ENCODE results near the gene GPRIN1. TPM values are rescaled to one million over a fixed set of nuclear protein-coding genes. Genes with fewer than 3 reads are reported as not detected.

Gene GPRIN1
- polyA plus RNA-seq, 1 of the 3 experiments (the other 2 are of a cell fraction), result 6.6 TPM

- TF ChIP-seq MAX (IDR thresholded peaks at IDR 0.05; ENCODE audit: low read depth) (no peak), TCF12 (IDR thresholded peaks at IDR 0.05) (no peak)
These were observed at the start of gene GPRIN1 (continued) for GRCh38 chr5:176609724-176610434.

- no peak overlapping the region for H2AFZ ChIP-seq (ENCODE audit: low read depth)
- H3K27ac ChIP-seq (ENCODE audit: low read depth in 2 of 2, low read length in 1 of 2), result no peak overlapping the region
- H4K20me1 ChIP-seq (ENCODE audit: insufficient read depth), result peaks cover 8% of the 10 kb centered on the region; the same call in 1 of the 2 replicates
- DNase-seq, result no peak
- peaks cover 0 to 22% of the 10 kb centered on the region in 2 experiments; a peak in 1 of 4 replicates for H3K4me1 ChIP-seq (ENCODE audit: control insufficient read depth in 1 of 2, insufficient read depth in 2 of 2, low read depth in 1 of 2, low read length in 1 of 2)
- no peaks in the 10 kb centered on the region for H3K79me2 ChIP-seq (ENCODE audit: insufficient read depth)
- no peak overlapping the region for H3K4me2 ChIP-seq
- no peak overlapping the region for H3K9ac ChIP-seq
- H3K9me3 ChIP-seq, result no peaks in the 10 kb centered on the region
- CTCF ChIA-PET, result interaction anchor here (0.8 to 6.7 kb wide), 16 partner anchors 11 to 452 kb away, joined by 3 to 167 read pairs (median 18); partner anchors contain the start of genes TSPAN17 and UNC5A
- no peak for TF ChIP-seq JUND (IDR thresholded peaks at IDR 0.05)
- TF ChIP-seq RFX5 (IDR thresholded peaks at IDR 0.05; ENCODE audit: low read length), result no peak
- no peak for TF ChIP-seq FOXM1 (IDR thresholded peaks at IDR 0.05; ENCODE audit: low read depth)
- no peak for TF ChIP-seq RAD21 (IDR thresholded peaks at IDR 0.05; ENCODE audit: low read length)
- no peak for TF ChIP-seq TAF1 (IDR thresholded peaks at IDR 0.05; ENCODE audit: borderline replicate concordance, low read depth, low read length)
- TF ChIP-seq NFIC (IDR thresholded peaks at IDR 0.05; ENCODE audit: borderline replicate concordance), result no peak
- no peak for TF ChIP-seq RCOR1 (IDR thresholded peaks at IDR 0.05; ENCODE audit: low read length)
- no peak for TF ChIP-seq SIN3A (IDR thresholded peaks at IDR 0.05; ENCODE audit: borderline replicate concordance, low read depth, low read length)
- TF ChIP-seq, protein P1, sequence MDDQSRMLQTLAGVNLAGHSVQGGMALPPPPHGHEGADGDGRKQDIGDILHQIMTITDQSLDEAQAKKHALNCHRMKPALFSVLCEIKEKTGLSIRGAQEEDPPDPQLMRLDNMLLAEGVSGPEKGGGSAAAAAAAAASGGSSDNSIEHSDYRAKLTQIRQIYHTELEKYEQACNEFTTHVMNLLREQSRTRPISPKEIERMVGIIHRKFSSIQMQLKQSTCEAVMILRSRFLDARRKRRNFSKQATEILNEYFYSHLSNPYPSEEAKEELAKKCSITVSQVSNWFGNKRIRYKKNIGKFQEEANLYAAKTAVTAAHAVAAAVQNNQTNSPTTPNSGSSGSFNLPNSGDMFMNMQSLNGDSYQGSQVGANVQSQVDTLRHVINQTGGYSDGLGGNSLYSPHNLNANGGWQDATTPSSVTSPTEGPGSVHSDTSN (IDR thresholded peaks at IDR 0.05), result no peak
- TF ChIP-seq GABPA (IDR thresholded peaks at IDR 0.05; ENCODE audit: low read depth), result no peak
- H3K9me2 ChIP-seq, result no peaks in the 10 kb centered on the region
- H3K4me3 ChIP-seq (ENCODE audit: low read depth in 2 of 2, low read length in 1 of 2), result no peak overlapping the region
- WGBS (ENCODE audit: low lambda C conversion rate), result 85% methylated on average over 7 of the region's 7 CpGs
- H3K36me3 ChIP-seq (replicated peaks in 1 of 2; ENCODE audit: control insufficient read depth in 1 of 2, insufficient read depth in 2 of 2, low read length in 1 of 2), result peaks cover 4 to 14% of the 10 kb centered on the region in 2 experiments
- POLR2A ChIA-PET, result no interaction called here
- H3F3A ChIP-seq (replicated peaks; ENCODE audit: insufficient read depth), result no peaks in the 10 kb centered on the region
- H3K27me3 ChIP-seq (ENCODE audit: insufficient read depth), result no peaks in the 10 kb centered on the region
These were observed 49.5 kb upstream of the GPRIN1 start for GRCh38 chr5:176659512-176659839.

- Histone ChIP-seq H3K4me1 (ENCODE audit: control insufficient read depth in 1 of 2, insufficient read depth in 2 of 2, low read depth in 1 of 2, low read length in 1 of 2) (peaks cover 0 to 25% of the 10 kb centered on the region in 2 experiments; a peak in 1 of 4 replicates), H3K4me2 (no peak overlapping the region), H3K9me2 (no peaks in the 10 kb centered on the region), H3K27ac (ENCODE audit: low read depth in 2 of 2, low read length in 1 of 2) (no peak overlapping the region), H3K36me3 (replicated peaks in 1 of 2; ENCODE audit: control insufficient read depth in 1 of 2, insufficient read depth in 2 of 2, low read length in 1 of 2) (peaks cover 4 to 19% of the 10 kb centered on the region in 2 experiments), H3K4me3 (ENCODE audit: low read depth in 2 of 2, low read length in 1 of 2) (no peak overlapping the region), H3K27me3 (ENCODE audit: insufficient read depth) (no peaks in the 10 kb centered on the region), H3K79me2 (ENCODE audit: insufficient read depth) (no peaks in the 10 kb centered on the region), H3K9ac (no peak overlapping the region), H4K20me1 (ENCODE audit: insufficient read depth) (peaks cover 8% of the 10 kb centered on the region; the same call in 1 of the 2 replicates), H2AFZ (ENCODE audit: low read depth) (no peak overlapping the region), H3F3A (replicated peaks; ENCODE audit: insufficient read depth) (no peaks in the 10 kb centered on the region), H3K9me3 (no peaks in the 10 kb centered on the region)
- TF ChIP-seq RXRA (IDR thresholded peaks at IDR 0.05; ENCODE audit: borderline replicate concordance, low read depth), result no peak
- TF ChIP-seq MAX (IDR thresholded peaks at IDR 0.05; ENCODE audit: low read depth), result no peak
- DNase-seq, result no peak
- POLR2A ChIA-PET, result no interaction called here
- 87% methylated on average over 8 of the region's 11 CpGs for WGBS (ENCODE audit: low lambda C conversion rate)
- CTCF ChIA-PET, result interaction anchor here (0.7 to 6.7 kb wide), 35 partner anchors 11 to 473 kb away, joined by 3 to 167 read pairs (median 4); partner anchors contain the start of genes TSPAN17 and UNC5A
These were observed 49.0 kb upstream of the GPRIN1 start for GRCh38 chr5:176658817-176659511.
